ENCODE measurements around the gene RNF207. TPM values are rescaled to one million over a fixed set of nuclear protein-coding genes. Genes with fewer than 3 reads are reported as not detected.

RNF207 gene
- total RNA-seq, 4 donors from 2014 or later = 10.8 to 43.2 (median 20.2) TPM

GRCh38 chr1:6247651-6248050 lies 41.7 kb downstream of the RNF207 start:
- TF ChIP-seq CTCF (IDR thresholded peaks at IDR 0.05) (no peak), POLR2A (IDR thresholded peaks at IDR 0.05; ENCODE audit: low read depth) (no peak), POLR2AphosphoS5 (IDR thresholded peaks at IDR 0.05) (no peak), EP300 (IDR thresholded peaks at IDR 0.05) (no peak)
- peaks cover 13 to 100% (median 49%) of the 10 kb centered on the region in 4 donors for H3K27me3 ChIP-seq
- no peaks in the 10 kb centered on the region for H3K9me3 ChIP-seq
- H3K4me3 ChIP-seq = no peak overlapping the region
- no peak overlapping the region for H3K27ac ChIP-seq (replicated peaks in 1 of 4)
- intact Hi-C loops (cut with DNase I) = loop anchor here (2.0 kb wide), 2 partner anchors 95 to 157 kb away; no protein-coding TSS in a partner anchor
- no peak for DNase-seq (ENCODE audit: extremely low spot score)
- WGBS = 79% methylated on average over 2 of the region's 5 CpGs
- H3K4me1 ChIP-seq = peaks cover 17 to 49% (median 34%) of the 10 kb centered on the region in 4 donors
- H3K36me3 ChIP-seq = no peaks in the 10 kb centered on the region

DNA sequence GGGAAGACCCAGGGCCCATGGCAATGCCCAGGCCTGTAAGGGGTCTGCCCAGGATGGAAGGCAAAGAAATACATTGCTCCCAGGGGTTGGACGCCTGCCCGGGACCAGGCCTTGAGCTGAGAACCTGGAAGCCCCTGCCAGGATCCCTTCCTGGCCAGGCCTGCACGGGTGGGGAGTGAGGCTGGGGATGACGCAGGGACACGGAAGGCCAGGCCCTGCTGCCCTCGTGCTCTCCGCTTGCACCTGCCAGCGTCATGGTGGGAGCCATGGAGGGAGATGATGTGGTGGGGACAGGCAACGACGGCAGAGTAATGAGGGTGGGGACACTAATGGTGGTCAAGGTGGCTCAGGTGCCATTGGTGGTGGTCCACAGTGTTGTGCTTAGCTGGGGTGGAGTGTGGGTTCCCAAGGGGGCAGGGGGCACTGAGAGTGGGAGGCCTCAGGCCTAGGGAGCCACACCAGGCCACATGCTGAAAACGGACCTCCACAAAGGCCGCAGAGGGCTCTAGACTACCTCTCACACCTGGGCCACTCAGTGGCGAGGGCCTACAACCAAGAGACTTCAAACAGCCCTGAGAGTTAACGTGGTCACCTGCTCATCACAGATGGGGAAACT lies 42.4 kb downstream of the RNF207 start:
- WGBS = 76% methylated on average over 10 of the region's 14 CpGs
- peaks cover 13 to 99% (median 43%) of the 10 kb centered on the region in 4 donors for H3K27me3 ChIP-seq
- no peak overlapping the region for H3K27ac ChIP-seq (replicated peaks in 1 of 4)

GRCh38 chr1:6248932-6249738 lies 43.2 kb downstream of the RNF207 start:
- peaks cover 13 to 99% (median 35%) of the 10 kb centered on the region in 4 donors for H3K27me3 ChIP-seq
- intact Hi-C loops (cut with DNase I) = no loop called here
- TF ChIP-seq EP300 (IDR thresholded peaks at IDR 0.05) = no peak
- TF ChIP-seq POLR2AphosphoS5 (IDR thresholded peaks at IDR 0.05) = no peak
- no peak for TF ChIP-seq CTCF (IDR thresholded peaks at IDR 0.05)
- TF ChIP-seq POLR2A (IDR thresholded peaks at IDR 0.05; ENCODE audit: low read depth) = no peak
- DNase-seq (ENCODE audit: extremely low spot score) = no peak
- WGBS = no CpG with 5 or more reads among the region's 96 CpGs
- H3K4me3 ChIP-seq = peak overlapping the region; percentile 6 to 32 (median 25)
- no peak overlapping the region for H3K27ac ChIP-seq (replicated peaks in 1 of 4)
- no peaks in the 10 kb centered on the region for H3K9me3 ChIP-seq
- H3K36me3 ChIP-seq = peaks cover 0 to 9% (median 1%) of the 10 kb centered on the region in 4 donors
- peaks cover 17 to 47% (median 32%) of the 10 kb centered on the region in 4 donors for H3K4me1 ChIP-seq

More for the DNA sequence above, 42.4 kb downstream of the RNF207 start:
- Histone ChIP-seq H3K9me3 (no peaks in the 10 kb centered on the region), H3K36me3 (peaks cover 0 to under 1% (median 0%) of the 10 kb centered on the region in 4 donors), H3K4me1 (peaks cover 17 to 47% (median 32%) of the 10 kb centered on the region in 4 donors), H3K4me3 (no peak overlapping the region)
- TF ChIP-seq POLR2AphosphoS5 (IDR thresholded peaks at IDR 0.05) (no peak), POLR2A (IDR thresholded peaks at IDR 0.05; ENCODE audit: low read depth) (no peak), EP300 (IDR thresholded peaks at IDR 0.05) (no peak), CTCF (IDR thresholded peaks at IDR 0.05) (no peak)
- no peak for DNase-seq (ENCODE audit: extremely low spot score)
- intact Hi-C loops (cut with DNase I) = no loop called here

DNA sequence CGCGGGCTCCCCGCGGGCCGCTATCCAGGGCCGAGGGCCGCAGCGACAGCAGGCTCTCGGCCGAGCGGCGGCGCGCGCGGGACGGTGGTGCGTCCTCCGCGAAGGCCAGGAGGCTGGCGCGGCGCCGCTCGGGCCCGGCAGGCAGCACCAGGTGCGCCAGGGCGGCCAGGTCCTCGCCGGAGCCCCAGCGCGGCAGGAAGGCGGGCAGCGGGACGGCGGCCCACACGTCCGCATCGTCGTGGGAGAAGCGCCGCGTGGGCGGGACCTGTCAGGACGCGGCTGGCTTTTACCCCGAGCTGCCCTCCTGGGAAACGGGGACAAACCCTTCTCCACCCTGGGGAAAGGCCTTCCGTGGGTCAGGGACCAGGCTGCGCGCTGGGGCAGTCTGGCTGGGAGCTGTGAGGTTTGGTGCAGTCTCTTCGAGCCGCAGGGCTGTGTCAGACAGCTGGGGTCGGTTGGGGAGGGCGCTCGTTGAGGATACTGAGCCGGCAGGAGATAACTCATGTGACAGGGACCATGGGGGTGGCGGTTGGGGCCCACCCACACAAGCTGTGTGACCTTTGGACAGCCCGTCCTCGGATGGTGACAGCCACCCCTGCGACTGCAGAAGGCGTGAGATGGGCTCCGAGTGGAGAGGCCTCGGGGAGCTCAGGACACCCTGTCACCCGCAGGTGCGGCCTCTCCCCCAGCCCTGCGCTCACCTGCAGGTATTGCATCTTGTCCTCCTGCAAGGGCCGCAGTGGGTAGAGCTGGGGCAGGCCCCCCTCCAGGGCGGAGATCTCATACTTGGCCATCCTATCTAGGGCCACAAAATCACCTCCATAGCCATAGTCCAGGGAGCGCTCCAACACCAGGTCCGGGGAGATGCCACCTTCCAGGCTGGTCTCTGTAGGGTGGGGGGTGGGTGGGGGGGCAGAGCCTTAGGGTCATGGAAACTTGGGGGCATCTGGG lies 44.1 kb downstream of the RNF207 start:
- no peak for TF ChIP-seq POLR2AphosphoS5 (IDR thresholded peaks at IDR 0.05)
- no peak for TF ChIP-seq EP300 (IDR thresholded peaks at IDR 0.05)
- TF ChIP-seq CTCF (IDR thresholded peaks at IDR 0.05) = no peak
- TF ChIP-seq POLR2A (IDR thresholded peaks at IDR 0.05; ENCODE audit: low read depth) = no peak
- H3K27me3 ChIP-seq = peaks cover 13 to 97% (median 30%) of the 10 kb centered on the region in 4 donors
- H3K9me3 ChIP-seq = no peaks in the 10 kb centered on the region
- intact Hi-C loops (cut with DNase I) = no loop called here
- H3K4me3 ChIP-seq = peak overlapping the region in 1 of 4 donors; percentile 32
- peaks cover 0 to 15% (median 7%) of the 10 kb centered on the region in 4 donors for H3K36me3 ChIP-seq
- 56% methylated on average over 11 of the region's 71 CpGs for WGBS
- no peak for DNase-seq (ENCODE audit: extremely low spot score)
- H3K4me1 ChIP-seq = peaks cover 17 to 42% (median 29%) of the 10 kb centered on the region in 4 donors
- H3K27ac ChIP-seq (replicated peaks in 1 of 4) = no peak overlapping the region

All from esophagus muscularis mucosa (tissue), 4 donors.